Left lobe of liver (tissue), 2 donors: ENCODE data around the gene AGRN. TPM values are rescaled to one million over a fixed set of nuclear protein-coding genes. Genes with fewer than 3 reads are reported as not detected.
"Not testable (repeated sequence)": the region's sequence is repeated elsewhere in the genome, so short reads cannot be mapped to it uniquely, and the experiment has no call there.

Source experiments
- ATAC-seq: fragments of 200-7000 bp; cut with Tn5 transposase; one replicate; pipeline ENCODE4 v1.9.1; 2020; ENCODE audit warnings: mild to moderate bottlenecking, moderate library complexity
- DNase-seq: peaks from one replicate; pipeline ENCODE4 v3.0.0-alpha.2; 2020; ENCODE audit warnings: low spot score
- total RNA-seq: library from RNA; stranded (reverse); gene quantifications from one replicate; pipeline ENCODE4 v1.2.1, GENCODE V29; 2021
- donor health status: DM: no; HTN: no; CAD: no; lungs with moderate emphysema.
- donor health status: DM: no; HTN: yes; CAD: no.

Gene AGRN
- total RNA-seq, 1 donor from 2014 or later = 39.3 TPM

GRCh38 chr1:1088029-1088800, 68.3 kb downstream of the AGRN start:
- ATAC-seq (no peak), DNase-seq (peak; percentile 39)

GRCh38 chr1:1088801-1089680, 69.1 kb downstream of the AGRN start:
- ATAC-seq = no peak
- peak; percentile 39 for DNase-seq

- DNase-seq (peak; percentile 28), ATAC-seq (no peak)
Observed at GRCh38 chr1:1089731-1090423, 70.0 kb downstream of the AGRN start.

GRCh38 chr1:1090424-1091343, 70.8 kb downstream of the AGRN start:
- ATAC-seq (no peak), DNase-seq (peak; percentile 42)

DNA sequence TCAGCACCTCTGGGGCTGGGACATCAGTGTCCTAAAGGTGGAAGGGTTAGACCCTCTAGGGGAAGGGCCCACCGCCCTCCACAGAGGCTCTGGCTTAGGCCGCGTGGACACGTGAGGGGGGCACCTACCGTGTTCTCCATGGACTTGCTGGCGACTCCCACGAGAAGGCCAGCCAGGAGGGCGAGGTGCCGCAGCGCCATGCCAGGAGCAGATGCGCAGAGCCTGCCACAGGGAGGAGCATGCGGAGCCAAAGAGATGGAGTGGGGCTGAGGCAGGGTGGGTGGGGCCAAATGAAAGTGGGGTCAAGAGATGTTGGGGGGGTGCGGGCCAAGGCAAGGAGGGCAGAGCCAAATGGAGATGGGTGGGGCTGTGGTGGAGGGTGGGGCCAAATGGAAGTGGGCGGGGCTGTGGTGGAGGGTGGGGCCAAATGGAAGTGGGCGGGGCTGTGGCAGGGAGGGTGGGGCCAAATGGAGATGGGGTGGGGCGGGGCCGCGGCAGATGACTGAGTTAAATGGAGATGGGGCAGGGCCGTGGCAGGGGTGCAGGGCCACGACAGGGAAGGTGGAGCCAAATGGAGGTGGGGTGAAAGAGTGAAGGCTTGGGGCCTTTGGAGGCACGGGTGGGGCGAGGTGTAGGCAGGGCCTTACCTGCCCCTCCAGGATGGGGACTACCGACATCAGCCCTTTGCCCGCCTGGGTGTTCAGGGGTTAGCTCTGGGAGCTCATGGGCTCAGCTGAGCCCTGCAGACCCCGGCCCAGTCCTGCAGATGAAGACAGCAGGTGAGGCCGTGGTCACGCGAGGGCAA, 71.6 kb downstream of the AGRN start:
- ATAC-seq = peak; percentile 8

DNA sequence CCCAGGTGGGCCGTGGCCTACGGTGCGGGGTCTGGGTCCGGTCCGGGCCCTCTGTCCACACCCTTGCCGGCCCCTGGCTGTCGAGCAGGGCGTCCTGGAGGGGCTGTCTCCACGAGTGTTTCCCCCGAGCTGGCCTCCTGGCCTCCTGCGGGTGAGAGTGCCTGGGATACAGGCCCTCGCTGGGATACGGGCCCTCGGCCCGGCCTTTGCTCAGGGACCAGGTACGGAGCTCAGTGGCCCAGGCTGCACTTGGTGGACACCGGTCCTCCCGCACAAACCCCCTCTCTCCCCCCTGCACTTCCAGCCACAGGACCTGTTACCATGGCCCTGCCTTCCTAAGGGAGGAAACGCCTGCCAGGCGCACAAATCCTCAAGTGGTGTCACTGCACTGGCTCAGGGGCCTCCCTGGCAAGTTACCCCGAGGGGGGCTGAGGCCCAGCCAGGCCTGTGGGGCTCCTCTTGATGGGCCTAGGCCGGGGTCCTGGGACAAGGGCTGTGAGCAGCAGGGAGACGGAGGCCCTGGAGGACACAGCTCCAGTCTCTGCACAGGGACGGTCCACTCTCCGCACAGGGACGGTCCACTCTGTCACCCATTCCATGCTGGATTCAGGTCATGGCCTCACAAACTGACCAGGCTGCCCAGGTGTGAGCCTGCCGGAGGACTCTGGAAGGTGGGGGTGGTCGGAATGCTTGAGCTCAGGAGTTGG, 72.4 kb downstream of the AGRN start:
- DNase-seq (peak; percentile 28), ATAC-seq (no peak)

More for the DNA sequence above, 71.6 kb downstream of the AGRN start:
- DNase-seq = peak; percentile 44

GRCh38 chr1:1092894-1093609, 73.1 kb downstream of the AGRN start:
- DNase-seq = peak; percentile 30
- ATAC-seq = no peak

- peak; percentile 28 for DNase-seq
- no peak for ATAC-seq
Observed at GRCh38 chr1:1093610-1093943, 73.7 kb downstream of the AGRN start.

DNA sequence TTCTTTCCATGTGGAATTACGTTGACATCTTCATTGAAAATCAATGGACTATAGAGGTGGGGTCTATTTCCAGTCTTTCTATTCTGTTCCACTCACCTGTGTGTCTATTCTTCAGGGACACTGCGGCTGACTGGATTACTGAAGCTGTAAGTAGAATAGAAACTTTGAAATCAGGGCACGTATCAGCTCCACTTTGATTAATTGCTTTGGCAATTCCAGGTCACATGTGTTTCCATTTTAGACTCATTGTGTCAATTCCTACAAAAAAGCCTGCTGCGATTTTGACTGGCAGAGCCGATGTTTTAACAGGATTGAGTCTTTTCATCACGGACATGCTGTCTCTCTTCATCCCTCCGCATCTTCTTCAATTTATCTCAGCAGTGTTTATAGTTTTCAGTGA, 75.1 kb downstream of the AGRN start:
- peak; percentile 2 for DNase-seq
- no peak for ATAC-seq

- ATAC-seq = not testable (repeated sequence)
- peak; percentile 21 for DNase-seq
Observed at GRCh38 chr1:1096136-1096535, 76.2 kb downstream of the AGRN start.

DNA sequence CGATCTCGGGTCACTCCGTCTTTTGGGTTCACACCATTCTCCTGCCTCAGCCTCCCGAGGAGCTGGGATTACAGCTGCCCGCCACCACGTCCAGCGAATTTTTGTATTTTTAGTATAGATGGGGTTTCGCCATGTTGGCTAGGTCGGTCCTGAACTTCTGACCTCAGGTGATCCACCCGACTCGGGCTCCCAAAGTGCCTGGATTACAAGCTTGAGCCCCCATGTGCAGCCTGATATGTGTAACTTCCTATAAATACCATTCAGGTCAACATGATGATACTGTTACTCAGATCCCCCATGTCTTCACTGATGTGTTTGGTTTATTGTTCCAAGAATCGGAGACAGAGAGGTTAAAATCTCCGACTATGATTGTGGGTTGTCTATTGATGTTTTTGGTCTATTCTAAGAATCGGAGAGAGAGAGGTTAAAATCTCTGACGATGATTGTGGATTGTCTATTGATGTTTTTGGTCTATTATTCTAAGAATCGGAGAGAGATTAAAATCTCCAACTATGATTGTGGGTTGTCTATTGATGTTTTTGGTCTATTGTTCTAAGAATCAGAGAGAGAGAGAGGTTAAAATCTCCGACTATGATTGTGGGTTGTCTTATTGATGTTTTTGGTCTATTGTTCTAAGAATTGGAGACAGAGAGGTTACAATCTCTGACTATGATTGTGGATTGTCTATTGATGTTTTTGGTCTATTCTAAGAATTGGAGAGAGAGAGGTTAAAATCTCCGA, 78.9 kb downstream of the AGRN start:
- ATAC-seq (no peak), DNase-seq (peak; percentile 14)

GRCh38 chr1:1099506-1100183, 79.7 kb downstream of the AGRN start:
- ATAC-seq (no peak), DNase-seq (no peak)

DNA sequence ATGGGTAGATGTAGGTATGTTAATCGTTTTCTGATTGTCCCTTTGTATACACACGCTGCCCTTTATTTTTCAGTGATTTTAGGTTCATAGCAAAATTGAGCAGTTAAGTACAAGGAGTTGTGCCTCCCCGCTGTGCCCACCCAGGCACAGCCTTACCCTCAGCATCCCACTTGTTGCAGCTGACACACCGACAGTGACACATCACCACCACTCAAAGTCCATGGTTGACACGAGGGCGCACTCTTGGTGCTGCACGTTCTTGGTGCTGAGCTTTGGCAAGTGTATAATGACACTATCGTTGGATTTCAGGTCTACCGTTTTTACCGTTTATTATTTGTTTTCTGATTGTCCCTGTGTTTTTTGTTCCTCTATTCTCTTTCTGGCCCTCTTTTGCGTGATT, 80.4 kb downstream of the AGRN start:
- peak; percentile 14 for DNase-seq

GRCh38 chr1:1101503-1101902, 81.6 kb downstream of the AGRN start:
- no peak for ATAC-seq

More for the DNA sequence above, 80.4 kb downstream of the AGRN start:
- ATAC-seq = no peak

DNA sequence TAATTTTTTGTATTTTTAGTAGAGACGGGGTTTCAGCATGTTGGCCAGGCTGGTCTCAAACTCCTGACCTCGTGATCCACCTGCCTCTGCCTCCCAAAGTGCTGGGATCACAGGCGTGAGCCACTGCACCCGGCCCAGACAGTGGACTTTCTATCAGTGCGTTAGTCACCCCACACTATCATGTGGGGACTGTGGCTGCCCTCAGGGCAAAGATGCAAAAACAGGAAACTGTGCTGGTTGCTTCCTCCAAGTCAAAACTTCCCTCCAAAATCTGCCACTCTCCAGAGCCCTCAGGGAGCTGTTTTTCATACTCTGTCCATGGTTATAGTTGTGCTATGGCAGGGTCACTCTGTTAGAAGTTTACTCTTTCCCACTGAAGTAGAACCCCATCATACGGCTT, 84.2 kb downstream of the AGRN start:
- ATAC-seq, DNase-seq: not testable (repeated sequence)

More at GRCh38 chr1:1101503-1101902, 81.6 kb downstream of the AGRN start:
- DNase-seq = no peak
